HepG2 (cell line): ENCODE measurements around the gene ZNF786. TPM values are rescaled to one million over a fixed set of nuclear protein-coding genes. Genes with fewer than 3 reads are reported as not detected.

Experiments
- ESRRA ChIP-seq: sonication (generic); formaldehyde crosslinking; IDR thresholded peaks from 2 replicates; pipeline ENCODE4 v1.5.1; 2020; ENCODE audit warnings: mild to moderate bottlenecking, low read depth, missing genetic modification reagents
- GATA4 ChIP-seq: sonication (generic); IDR thresholded peaks from 2 replicates; pipeline ENCODE4 v1.6.1; 2016; ENCODE audit warnings: antibody characterized with exemption, low read depth, borderline replicate concordance
- HMGXB3 ChIP-seq: sonication (generic); formaldehyde crosslinking; IDR thresholded peaks from 2 replicates; pipeline ENCODE4 v1.4.0; 2020; ENCODE audit warnings: missing genetic modification reagents, borderline replicate concordance
- HOXA9 ChIP-seq: sonication (generic); formaldehyde crosslinking; IDR thresholded peaks from 2 replicates; pipeline ENCODE4 v1.8.1; 2022; ENCODE audit warnings: missing genetic modification reagents, mild to moderate bottlenecking, moderate library complexity, borderline replicate concordance
- MTA3 ChIP-seq: sonication (generic); formaldehyde crosslinking; IDR thresholded peaks from 2 replicates; pipeline ENCODE4 v1.4.0; 2020; ENCODE audit warnings: missing genetic modification reagents
- NONO ChIP-seq, 2 experiments: fragments of 450-650 bp in 1 of 2; sonication (generic) in 1 of 2; formaldehyde crosslinking in 1 of 2; IDR thresholded peaks in 1 of 2; conservative IDR thresholded peaks in 1 of 2; 2 replicates each; pipeline versions ENCODE4 v1.6.1 to v1.8.0; 2017 to 2022; ENCODE audit warnings: mild to moderate bottlenecking in 1 of 2, missing genetic modification reagents in 1 of 2, moderate library complexity in 1 of 2
- SIX1 ChIP-seq: sonication (generic); formaldehyde crosslinking; IDR thresholded peaks from 2 replicates; pipeline ENCODE4 v1.4.0; 2020; ENCODE audit warnings: missing genetic modification reagents, borderline replicate concordance
- ZNF142 ChIP-seq: sonication (generic); formaldehyde crosslinking; IDR thresholded peaks from 2 replicates; pipeline ENCODE4 v1.4.0; 2020; ENCODE audit warnings: missing genetic modification reagents
- polyA plus RNA-seq, 8 experiments: library from polyadenylated mRNA; depleted of rRNA in 3 of 8; stranded (reverse) in 7 of 8; unstranded in 1 of 8; fragments of >200 nt; fragmentation: Illumina TruSeq in 4 of 8; extraction: Trizol in 4 of 8; gene quantifications; 2 replicates each; pipeline versions ENCODE4 v1.2.1 to v1.2.3, GENCODE V29; 2011 to 2016; ENCODE audit warnings: low read depth in 4 of 8, missing spikeins in 1 of 8, mixed read lengths in 1 of 8; ENCODE audit not compliant: insufficient read depth in 1 of 8
- total RNA-seq, 5 experiments: library from RNA; depleted of rRNA; stranded (reverse); fragments of >200 nt; fragmentation: Illumina TruSeq; extraction: Trizol; gene quantifications; 2 replicates each; pipeline ENCODE4 v1.2.3, GENCODE V29; 2016; ENCODE audit warnings: low read depth in 1 of 5
- TF ChIP-seq, protein P1 (sequence below): sonication (generic); formaldehyde crosslinking; conservative IDR thresholded peaks from 2 replicates; pipeline ENCODE4 v1.4.0; 2020; ENCODE audit warnings: missing genetic modification reagents
- TF ChIP-seq, protein P2 (sequence below): sonication (generic); formaldehyde crosslinking; conservative IDR thresholded peaks from 2 replicates; pipeline ENCODE4 v1.5.0; 2020; ENCODE audit warnings: missing genetic modification reagents
- TF ChIP-seq, protein P3 (sequence below): sonication (generic); formaldehyde crosslinking; IDR thresholded peaks from 2 replicates; pipeline ENCODE4 v1.5.0; 2020; ENCODE audit warnings: missing genetic modification reagents, mild to moderate bottlenecking, borderline replicate concordance

The ZNF786 gene
- total and polyA plus RNA-seq, 2 of the 13 experiments (the other 11 are each of a cell fraction or from before 2014, with no cell fraction given), result 2.0 to 4.0 TPM

GRCh38 chr7:149028346-149029109, 62.0 kb downstream of the ZNF786 start, which contains the start of gene PDIA4 (continued):
- TF ChIP-seq, protein P1, sequence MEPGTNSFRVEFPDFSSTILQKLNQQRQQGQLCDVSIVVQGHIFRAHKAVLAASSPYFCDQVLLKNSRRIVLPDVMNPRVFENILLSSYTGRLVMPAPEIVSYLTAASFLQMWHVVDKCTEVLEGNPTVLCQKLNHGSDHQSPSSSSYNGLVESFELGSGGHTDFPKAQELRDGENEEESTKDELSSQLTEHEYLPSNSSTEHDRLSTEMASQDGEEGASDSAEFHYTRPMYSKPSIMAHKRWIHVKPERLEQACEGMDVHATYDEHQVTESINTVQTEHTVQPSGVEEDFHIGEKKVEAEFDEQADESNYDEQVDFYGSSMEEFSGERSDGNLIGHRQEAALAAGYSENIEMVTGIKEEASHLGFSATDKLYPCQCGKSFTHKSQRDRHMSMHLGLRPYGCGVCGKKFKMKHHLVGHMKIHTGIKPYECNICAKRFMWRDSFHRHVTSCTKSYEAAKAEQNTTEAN (CRISPR knock-in tag), result peak; percentile 31; the same call in 1 of the 2 replicates
- TF ChIP-seq HOXA9 (CRISPR knock-in tag) (peak; percentile 54), ESRRA (CRISPR knock-in tag) (peak; percentile 12; the same call in 1 of the 2 replicates), HMGXB3 (CRISPR knock-in tag) (peak; percentile 97), SIX1 (CRISPR knock-in tag) (no peak), MTA3 (CRISPR knock-in tag) (no peak), NONO (IDR thresholded peaks at IDR 0.05) (no peak), NONO (CRISPR knock-in tag; conservative IDR thresholded peaks at IDR 0.05) (peak; percentile 86; the same call in 1 of the 2 replicates), GATA4 (0 out of 2 replicates have a peak, but pooled peaks have one; percentile 26), ZNF142 (CRISPR knock-in tag) (no peak)
- TF ChIP-seq, protein P2, sequence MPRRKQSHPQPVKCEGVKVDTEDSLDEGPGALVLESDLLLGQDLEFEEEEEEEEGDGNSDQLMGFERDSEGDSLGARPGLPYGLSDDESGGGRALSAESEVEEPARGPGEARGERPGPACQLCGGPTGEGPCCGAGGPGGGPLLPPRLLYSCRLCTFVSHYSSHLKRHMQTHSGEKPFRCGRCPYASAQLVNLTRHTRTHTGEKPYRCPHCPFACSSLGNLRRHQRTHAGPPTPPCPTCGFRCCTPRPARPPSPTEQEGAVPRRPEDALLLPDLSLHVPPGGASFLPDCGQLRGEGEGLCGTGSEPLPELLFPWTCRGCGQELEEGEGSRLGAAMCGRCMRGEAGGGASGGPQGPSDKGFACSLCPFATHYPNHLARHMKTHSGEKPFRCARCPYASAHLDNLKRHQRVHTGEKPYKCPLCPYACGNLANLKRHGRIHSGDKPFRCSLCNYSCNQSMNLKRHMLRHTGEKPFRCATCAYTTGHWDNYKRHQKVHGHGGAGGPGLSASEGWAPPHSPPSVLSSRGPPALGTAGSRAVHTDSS (CRISPR knock-in tag), result no peak
- TF ChIP-seq, protein P3, sequence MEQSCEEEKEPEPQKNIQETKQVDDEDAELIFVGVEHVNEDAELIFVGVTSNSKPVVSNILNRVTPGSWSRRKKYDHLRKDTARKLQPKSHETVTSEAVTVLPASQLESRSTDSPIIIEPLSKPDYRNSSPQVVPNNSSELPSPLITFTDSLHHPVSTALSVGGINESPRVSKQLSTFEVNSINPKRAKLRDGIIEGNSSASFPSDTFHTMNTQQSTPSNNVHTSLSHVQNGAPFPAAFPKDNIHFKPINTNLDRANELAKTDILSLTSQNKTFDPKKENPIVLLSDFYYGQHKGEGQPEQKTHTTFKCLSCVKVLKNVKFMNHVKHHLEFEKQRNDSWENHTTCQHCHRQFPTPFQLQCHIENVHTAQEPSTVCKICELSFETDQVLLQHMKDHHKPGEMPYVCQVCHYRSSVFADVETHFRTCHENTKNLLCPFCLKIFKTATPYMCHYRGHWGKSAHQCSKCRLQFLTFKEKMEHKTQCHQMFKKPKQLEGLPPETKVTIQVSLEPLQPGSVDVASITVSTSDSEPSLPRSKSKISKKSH (CRISPR knock-in tag), result peak; percentile 37; the same call in 1 of the 2 replicates
